ENCODE measurements around the gene LIPH.
A peak's percentile ranks its signal among the peaks of the same experiment; 100 is the strongest.
"Not testable (repeated sequence)": the region's sequence is repeated elsewhere in the genome, so short reads cannot be mapped to it uniquely, and the experiment has no call there.

The LIPH gene

DNA sequence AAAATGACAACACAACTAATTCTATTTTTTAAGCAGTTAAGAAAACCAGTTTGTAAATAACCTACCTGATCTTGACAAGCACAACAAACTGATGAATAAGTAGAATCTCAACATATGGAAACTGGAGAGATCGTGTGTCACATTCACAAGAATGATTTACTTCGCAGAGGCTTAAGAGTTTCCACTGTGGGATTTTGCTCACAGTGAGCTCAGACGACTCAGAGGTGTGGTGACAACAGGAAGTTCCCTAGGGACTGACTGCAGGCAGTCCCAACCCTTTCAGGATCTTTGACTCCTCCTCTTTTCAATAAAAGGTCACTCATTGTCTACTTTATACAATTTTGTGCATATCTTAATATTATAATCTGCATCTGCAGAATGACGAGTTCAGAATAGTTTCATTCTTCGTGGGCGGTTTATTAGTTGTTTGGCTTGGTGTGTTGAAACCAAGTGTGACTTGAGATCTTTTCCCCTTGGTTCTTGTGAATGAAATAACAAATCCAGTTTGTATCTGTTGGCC lies at the start of gene LIPH:
LIPH (minus strand) TSS at position 231 of the 520 bp plus-strand sequence; CDS start at position 114, 117 bp downstream.
- no peak for DNase-seq (ENCODE audit: low spot score)

DNA sequence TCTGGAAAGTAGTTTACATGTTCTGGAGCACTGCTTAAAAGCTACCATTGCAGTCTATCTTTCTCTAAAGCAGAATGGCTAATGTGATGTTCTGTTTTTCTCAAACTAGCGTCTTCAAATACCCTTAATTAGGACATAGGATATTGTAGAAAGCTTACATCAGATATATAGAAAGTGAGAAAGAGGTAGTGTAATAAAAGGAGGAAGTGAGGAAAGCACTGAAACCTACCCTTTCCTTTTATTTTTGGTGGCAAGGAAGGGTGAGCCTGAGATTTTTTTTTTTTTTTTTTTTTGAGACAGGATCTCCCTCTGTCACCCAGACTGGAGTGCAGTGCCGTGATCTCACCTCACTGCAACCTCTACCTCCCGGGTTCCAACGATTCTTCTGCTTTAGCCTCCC lies 43.1 kb upstream of the LIPH start:
- no peak for DNase-seq (ENCODE audit: low spot score)

DNA sequence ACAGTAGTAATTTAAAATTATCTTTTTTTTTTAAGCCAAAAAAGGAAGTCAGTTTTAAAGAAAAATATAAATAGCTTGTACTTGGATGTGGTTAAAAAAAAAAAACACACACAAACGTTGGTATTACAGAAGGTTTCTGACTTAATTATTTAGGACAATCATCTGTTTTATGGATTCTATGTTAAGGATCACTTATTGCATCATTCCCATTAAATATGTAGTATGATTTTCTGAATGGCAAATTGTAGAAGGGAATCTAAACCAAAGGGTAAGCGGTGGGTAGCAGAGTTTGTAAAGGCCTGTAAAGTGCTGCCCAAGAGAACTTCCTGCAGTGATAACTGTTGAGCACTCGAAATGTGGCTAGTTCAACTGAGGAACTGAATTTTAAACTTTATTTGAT lies 41.7 kb upstream of the LIPH start:
- no peak for DNase-seq (ENCODE audit: low spot score)

DNA sequence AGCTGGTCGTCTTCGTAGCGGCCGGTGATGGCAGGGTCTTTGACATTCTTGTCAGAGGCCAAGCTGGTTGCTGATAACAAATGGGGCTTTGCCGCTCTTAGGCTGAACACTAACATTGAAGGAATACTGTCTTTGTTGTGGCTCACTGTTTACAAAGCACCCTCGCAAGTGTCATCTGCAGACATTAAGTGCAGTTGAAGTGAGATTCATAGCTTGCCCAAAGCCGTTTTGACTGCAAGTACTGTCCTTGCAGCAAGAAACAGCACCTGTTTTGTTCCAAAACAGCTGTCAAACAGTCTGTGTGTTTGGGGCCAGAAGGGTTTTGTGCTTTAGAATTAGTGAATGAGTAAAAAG lies 34.3 kb upstream of the LIPH start:
- DNase-seq (ENCODE audit: low spot score), result no peak

DNA sequence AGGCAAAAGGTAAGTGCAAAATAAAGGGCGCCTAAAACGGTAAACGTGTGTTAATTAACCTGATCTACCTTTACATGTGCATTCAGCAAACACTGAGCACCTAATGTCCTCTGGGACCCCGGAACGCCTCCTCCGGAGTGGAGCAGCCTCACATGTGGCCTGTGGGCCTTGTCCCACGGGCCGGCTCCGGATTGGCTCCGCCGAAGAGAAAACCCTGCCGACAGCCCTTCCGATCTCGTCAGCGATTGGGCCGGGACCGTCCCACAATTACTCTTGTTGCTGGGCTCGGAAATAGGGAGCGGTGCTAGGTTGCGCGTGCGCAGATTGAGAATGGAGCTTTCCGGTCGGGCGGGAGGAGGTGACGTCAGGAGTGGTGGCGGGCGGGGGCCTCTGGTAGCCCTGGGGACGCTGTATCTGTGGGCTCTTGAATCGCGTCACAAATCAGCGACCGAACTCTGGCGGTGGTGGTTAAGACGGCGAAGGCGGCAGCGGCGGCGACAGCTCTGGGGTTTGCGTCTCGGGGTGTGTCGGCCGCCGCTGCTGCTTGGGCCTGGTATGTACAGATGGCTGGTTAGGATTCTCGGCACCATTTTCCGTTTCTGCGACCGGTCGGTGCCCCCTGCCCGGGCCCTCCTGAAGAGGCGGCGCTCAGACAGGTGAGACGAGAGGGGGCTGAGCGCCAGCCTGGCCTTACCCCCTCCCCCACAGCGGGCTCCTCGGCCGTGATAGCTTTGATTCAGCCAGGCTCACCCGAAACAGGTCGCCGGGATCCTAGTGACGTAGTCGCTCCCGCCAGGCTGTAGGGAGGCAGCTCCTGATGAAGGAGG lies 33.7 kb upstream of the LIPH start, which contains the start of gene SENP2:
SENP2 (plus strand) TSS at position 437 of the 827 bp plus-strand sequence; CDS start at position 556, 119 bp downstream.
- DNase-seq (ENCODE audit: low spot score), result peak; percentile 97

DNA sequence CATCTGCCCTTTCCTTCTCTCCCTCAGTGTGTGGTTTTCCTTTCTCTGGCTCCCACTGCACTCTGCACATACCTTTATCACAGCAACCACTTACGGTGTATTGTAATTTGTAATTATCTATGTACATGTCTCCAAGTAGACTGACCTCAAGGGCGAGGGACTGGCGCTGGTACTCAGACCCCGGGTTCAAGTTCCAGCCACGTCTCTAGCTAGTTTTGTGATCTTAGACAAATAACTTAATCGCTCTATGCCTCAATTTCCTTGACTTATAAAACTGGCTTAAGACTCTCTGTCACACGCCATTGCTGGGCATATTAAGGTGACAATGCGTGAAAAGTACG lies 33.1 kb upstream of the LIPH start:
- DNase-seq (ENCODE audit: low spot score), result no peak

DNA sequence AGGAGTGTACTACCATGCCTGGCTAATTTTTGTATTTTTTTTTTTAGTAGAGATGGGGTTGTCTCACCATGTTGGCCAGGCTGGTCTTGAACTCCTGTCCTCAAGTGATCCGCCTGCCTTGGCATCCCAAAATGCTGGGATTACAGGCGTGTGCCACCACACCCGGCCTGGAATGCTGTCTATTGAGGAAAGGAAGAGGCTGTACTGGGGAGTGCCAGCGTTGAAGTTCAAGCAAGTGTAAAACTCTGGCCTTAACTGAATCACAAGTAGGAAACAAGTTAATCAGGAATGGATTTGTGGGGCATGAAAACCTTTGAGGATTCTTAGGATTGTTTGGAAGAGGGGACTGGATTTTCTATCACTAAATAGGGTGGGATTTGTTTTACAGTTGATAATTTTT lies 32.3 kb upstream of the LIPH start:
- no peak for DNase-seq (ENCODE audit: low spot score)

DNA sequence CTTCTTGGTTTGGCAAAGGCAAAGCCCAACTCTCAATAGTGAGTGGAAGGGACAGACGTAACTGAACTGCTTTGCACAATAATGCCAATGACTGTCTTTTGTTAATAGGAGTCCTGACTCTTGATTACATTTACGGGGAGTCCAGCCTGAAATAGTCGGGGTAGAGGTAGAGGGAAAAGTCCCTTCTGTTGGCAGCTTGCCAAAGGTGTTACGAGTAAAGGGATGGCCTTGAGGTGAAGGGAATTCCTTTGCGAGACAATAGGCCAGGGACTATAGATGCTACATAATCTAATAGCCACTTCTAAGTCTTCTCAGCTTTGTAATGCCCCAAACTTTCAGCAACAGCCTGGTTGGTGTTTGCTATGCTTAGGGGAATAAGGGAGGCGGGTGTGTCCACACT lies 31.5 kb upstream of the LIPH start:
- DNase-seq (ENCODE audit: low spot score), result no peak

DNA sequence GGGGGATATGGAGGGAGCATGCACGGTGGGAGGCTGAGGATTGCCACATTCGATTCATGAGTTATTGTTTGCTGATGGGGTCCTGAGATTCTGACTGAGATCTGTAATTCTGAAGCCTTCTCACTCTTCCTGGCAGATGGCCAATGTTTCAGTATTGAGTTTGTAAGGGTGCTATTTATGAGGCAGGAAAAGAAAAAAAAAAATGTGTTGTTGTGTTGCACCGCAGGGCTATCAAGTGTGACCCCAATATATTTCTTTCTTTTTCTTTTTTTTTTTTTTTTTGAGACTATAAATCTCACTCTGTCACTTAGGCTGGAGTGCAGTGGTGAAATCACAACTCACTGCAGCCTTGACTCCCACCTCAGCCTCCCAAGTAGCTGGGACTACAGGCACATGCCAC lies 30.5 kb upstream of the LIPH start:
- no peak for DNase-seq (ENCODE audit: low spot score)

DNA sequence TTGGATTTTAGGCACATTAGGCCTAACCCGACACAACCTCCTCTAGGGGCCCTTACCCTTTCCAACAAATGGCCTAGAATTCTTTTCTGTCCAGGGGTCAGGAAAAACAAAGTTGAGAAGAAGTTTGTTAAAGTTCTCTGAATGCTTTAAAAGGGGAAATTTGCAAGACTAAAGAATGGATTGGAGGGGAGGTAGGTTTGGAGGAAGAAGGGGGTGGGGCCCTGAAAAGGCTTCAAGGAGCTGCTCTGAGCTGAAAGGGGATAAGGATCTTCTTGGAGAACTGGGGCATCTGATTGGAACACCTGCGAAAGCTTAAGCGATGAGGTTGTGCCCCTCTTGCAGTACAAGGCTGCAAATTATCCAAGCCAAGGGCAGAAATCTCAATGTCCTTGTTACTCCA lies 29.8 kb upstream of the LIPH start:
- no peak for DNase-seq (ENCODE audit: low spot score)

DNA sequence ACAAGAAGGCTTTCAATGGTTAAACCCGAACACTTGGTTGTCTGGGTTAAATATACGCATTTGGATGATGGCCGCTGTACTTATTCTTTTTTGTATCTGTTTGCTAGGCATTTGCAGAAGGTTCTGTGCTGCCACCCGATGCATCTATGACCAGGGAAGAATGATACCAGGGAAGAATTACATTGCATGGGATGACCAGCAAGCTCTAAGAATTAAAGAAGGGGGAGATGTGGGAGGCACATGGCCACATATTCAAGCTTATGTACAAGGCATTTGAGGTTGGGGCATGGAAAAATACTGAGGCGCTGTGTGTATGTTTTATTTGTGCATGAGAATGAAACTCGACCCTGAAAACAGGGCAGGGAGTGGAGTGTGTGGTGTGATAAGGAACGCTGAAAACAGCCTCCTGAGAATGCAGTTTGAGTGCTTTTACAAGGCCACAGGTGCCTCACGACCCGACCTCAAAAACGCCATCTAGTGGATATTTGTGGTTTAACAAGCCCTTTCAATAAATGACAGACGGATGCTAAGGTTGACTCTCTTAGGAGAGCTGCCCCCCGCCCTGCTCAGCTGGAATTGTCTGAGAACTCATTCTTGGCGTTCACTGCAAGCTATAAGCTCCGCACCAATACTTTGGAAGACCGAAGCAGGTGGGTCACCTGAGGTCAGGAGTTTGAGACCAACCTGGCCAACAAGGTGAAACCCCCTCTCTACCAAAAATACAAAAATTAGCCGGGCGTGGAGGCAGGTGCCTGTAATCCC lies 22.9 kb upstream of the LIPH start:
- DNase-seq (ENCODE audit: low spot score), result peak; percentile 60

DNA sequence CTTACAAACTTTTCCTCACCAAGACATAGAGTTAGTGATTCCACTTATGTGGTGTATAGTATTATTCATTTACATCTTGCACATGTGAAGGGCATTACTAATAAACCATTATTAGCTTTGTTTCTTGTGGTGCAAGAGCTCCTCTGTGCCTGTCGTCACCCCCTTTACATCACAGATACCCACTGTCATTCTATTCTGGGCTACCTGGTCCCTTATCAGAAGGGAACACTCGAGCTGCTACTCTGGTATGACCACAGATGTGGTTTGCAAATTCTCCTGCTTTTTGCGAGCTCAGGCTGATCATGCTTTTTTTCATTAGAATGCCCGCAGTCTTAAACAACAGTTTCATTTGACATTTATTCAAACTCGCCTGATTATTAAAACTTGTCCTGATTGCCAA lies 19.8 kb upstream of the LIPH start:
- DNase-seq (ENCODE audit: low spot score), result no peak

DNA sequence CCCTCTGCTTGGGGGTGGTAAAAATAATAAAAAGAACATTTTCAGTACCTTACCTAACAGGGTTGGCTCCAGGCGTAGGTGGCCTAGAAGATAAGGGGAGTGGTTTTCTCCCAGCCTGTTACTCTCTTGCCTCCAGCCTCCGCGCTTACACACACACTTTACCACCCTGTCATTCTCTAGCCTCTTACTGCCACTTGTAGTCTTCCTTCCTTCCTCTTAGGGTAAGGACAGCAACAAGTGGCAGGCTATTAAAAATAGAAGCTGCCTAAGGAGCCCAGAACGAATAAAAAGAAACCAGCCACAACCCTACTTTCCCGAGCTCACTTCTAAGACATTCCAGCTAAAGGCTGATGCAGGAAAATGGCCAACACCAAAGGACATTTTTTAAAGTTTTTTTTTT lies 9.6 kb upstream of the LIPH start:
- no peak for DNase-seq (ENCODE audit: low spot score)

DNA sequence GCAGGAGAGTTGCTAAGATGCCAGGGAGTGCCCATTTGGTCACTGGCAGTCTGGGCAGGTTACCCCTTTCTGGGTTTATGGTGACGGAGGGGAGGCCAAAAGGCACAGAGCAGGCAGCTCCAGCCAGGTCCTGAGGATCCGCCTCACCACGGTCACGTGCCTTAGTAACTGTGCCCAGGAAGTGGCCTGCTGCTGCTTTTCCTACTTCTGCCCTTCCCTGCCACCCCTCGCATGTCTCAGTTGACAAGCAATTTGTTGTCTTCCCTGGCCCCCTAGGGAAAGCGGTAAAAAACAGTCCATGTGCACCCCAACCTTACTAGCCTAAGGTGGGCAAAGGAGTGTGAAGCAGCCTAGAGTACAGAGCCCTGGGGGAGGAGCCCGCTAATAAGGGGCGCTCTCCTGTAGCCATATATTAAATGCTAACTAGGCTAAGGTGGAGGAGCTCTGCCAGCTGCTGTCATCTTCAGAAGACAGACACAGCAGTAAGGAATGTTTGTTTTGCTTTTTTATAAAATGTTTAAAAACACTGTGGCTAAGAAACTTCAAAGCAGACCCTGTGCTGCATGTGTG lies 9.1 kb upstream of the LIPH start:
- no peak for DNase-seq (ENCODE audit: low spot score)

DNA sequence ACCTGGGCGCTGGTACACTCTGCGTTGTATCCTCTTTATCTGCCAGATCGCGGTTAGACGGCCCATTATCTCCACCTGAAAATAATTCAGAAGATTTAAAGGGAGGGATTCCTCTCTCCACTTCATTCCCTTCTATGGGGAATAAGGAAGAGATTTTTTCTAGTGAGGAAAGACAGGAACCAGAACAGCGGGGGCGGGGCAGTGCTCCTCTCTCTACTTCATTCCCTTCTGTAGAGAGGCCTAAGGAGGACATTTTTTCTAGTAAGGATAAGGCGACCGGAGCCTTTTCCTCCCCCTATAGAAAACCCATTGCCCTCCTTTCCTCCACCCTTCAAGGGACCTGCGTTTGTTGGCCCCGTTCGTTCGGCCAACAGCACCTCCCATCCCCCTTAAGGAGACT lies 8.3 kb upstream of the LIPH start:
- DNase-seq (ENCODE audit: low spot score), result no peak

DNA sequence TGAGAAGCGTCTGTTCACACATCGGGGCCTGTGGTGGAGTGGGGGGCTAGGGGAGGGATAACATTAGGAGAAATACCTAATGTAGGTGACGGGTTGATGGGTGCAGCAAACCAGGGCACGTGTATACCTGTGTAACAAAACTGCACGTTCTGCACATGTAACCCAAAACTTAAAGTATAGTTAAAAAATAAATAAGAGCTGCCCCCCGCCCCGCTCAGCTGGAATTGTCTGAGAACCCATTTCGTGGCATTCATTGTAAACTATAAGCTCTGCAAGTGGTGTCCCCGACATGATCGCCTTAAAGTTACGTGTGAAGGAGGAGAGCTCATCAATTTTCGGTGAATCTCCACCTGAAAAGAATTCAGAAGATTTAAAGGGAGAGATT lies 7.3 kb upstream of the LIPH start:
- no peak for DNase-seq (ENCODE audit: low spot score)

DNA sequence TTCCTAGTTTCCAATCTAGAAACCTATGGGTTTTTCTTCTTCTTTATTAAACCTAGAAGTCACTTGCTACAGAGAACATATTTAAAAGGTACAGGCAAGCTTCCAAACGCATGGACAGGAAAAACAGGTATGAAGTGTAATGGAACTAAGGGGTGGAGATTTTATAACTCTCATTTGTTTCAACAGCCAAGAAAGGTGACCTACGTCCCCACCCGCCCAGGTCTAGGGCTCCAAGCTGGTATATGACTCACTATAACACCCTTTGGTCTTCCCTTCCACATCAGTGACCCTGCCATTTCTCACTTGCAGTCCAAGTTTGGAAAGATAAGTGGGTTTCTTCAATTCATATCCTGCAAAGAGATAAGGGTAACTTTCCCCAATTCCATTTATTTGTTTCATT lies 6.0 kb upstream of the LIPH start:
- no peak for DNase-seq (ENCODE audit: low spot score)

DNA sequence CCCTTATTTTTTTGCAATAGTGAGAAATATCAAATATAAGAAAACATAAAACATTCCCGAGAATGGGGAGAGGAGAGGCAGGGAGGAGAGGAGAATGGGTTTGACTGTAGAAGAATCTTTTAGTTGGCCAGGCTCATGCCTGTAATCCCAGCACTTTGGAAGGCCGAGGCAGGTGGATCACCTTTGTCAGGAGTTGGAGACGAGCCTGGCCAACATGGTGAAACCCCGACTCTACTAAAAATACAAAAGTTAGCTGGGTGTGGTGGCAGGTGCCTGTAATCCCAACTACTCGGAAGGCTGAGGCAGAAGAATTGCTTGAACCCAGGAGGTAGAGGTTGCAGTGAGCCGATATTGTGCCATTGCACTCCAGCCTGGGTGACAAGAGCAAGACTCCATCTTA lies 4.3 kb upstream of the LIPH start:
- DNase-seq (ENCODE audit: low spot score), result not testable (repeated sequence)

DNA sequence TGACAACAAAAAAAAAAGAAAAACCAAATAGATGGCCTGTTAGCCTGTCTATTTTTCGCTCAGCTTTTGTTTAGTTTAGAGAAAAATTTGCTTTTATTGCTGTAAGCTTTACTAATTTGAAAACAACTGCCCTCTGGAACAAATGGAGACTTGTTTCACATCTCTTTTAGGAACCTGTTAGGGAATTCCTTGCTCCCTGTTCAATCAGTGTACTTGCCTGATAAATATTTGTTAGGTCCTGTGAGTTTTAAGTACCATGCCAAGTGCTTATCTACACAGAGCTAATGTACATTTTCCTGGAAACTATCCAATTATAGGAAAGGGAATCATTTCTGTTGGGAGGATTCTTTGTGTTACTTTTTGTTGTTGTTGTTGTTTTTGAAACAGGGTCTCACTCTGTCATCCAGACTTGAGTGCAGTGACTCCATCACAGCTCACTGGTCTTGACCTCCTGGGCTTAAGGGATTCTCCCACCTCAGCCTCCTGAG lies 3.5 kb upstream of the LIPH start:
- DNase-seq (ENCODE audit: low spot score), result no peak

DNA sequence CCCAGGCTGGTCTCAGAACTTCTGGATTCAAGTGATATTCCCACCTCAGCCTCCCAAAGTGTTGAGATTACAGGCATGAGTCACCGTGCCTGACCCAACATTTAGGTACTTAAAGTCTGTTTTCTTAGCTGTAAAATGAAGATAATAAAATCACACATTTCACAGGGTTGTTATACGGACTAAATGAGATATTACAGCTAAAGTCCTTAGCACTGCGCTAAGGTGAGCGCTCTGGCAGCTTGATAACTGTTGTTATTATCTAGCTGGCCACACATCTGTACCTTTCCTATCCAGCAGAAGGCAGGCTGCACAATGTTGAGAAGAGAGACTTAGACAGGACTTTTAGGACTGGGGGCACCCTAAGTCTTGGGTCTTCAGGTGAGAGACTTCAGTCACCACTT lies 2.7 kb upstream of the LIPH start:
- DNase-seq (ENCODE audit: low spot score), result no peak

DNA sequence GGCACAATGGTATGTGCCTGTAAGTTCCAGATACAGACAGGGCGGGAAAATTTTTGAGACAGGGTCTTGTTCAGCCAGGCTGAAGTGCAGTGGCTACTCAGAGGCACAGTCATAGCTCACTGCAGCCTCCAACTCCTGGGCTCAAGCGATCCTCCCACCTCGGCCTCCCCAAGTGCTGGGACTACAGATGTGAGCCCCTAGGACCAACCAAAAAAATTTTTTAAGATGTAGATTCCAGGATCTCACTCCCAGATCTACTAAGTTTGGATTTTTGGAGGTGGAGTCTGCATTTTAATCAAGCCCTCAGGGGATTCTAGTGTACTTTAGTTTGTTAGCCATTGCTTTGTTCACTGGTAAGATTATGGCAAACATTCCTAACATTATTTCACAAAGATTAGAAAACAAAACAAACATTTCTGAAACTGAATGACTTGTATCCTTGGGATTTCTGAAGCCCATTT lies 2.7 kb downstream of the LIPH start:
- no peak for DNase-seq (ENCODE audit: low spot score)

DNA sequence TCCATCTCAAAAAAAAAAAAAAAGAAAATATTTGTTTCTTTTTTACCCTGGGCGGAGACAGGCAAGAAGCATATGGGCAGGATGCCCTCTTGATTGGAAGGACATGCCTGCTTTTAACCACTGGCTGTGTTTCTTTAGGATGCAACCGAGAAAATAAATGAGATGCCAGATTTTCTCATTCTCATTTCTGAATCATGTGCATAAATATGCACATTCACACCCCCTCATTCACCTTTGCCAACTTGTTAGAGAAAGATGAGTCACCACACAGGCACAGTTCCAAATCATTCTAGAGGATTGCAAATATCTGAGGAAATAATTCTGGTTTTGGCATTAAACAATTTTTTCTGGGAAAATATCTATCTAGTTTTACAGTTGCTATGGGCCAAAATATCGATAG lies 3.3 kb downstream of the LIPH start:
- no peak for DNase-seq (ENCODE audit: low spot score)

DNA sequence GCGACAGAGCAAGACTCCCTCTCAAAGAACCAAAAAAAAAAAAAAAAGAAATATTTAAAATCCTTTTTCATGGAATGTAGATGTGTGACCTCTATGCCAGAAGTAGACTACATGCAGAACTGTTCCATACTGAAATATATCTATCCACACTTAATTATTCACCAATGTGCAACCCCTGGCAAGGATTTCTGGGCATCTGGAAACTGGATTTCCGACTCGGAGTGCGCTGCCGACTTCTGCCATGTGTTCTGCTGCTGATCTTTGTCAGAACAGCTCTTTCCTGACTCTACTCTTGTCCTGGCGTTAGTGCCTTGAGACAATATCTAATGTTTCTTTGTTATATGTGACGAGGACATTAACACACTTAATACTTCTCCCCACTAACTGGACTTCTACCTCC lies 11.7 kb downstream of the LIPH start:
- no peak for DNase-seq (ENCODE audit: low spot score)

All from D341Med (cell line).